A204.1 (cell line): ENCODE data around the gene NUCB1.
"Not testable (repeated sequence)": the region's sequence is repeated elsewhere in the genome, so short reads cannot be mapped to it uniquely, and the experiment has no call there.

Experiments used
- FAIRE-seq: peaks from 2 replicates; lab custom pipeline; 2012; peaks lifted over from hg19 to GRCh38; lab: Jason Lieb, UNC

NUCB1 gene

GRCh38 chr19:48874303-48875135 lies 25.6 kb upstream of the NUCB1 start:
- no peak for FAIRE-seq

- FAIRE-seq: not testable (repeated sequence)
These were observed 23.8 kb upstream of the NUCB1 start for GRCh38 chr19:48876043-48876981.

GRCh38 chr19:48877855-48878195 lies 22.3 kb upstream of the NUCB1 start:
- no peak for FAIRE-seq

GRCh38 chr19:48878196-48879024 lies 21.7 kb upstream of the NUCB1 start:
- no peak for FAIRE-seq

- no peak for FAIRE-seq
These were observed 21.0 kb upstream of the NUCB1 start for GRCh38 chr19:48879025-48879637.

- not testable (repeated sequence) for FAIRE-seq
These were observed 20.4 kb upstream of the NUCB1 start for GRCh38 chr19:48879696-48880095.

GRCh38 chr19:48881741-48882657 lies 18.1 kb upstream of the NUCB1 start:
- no peak for FAIRE-seq

- no peak for FAIRE-seq
These were observed 16.4 kb upstream of the NUCB1 start for GRCh38 chr19:48883726-48884125.

- no peak for FAIRE-seq
These were observed 12.1 kb upstream of the NUCB1 start for GRCh38 chr19:48887861-48888612.

- not testable (repeated sequence) for FAIRE-seq
These were observed 10.6 kb upstream of the NUCB1 start for GRCh38 chr19:48889496-48889895.

GRCh38 chr19:48890551-48890950 lies 9.6 kb upstream of the NUCB1 start:
- FAIRE-seq: no peak

GRCh38 chr19:48895226-48895625 lies 4.9 kb upstream of the NUCB1 start:
- FAIRE-seq: no peak

- FAIRE-seq: no peak
These were observed 3.9 kb upstream of the NUCB1 start for GRCh38 chr19:48896191-48896720.

GRCh38 chr19:48897181-48897580 lies 2.9 kb upstream of the NUCB1 start:
- FAIRE-seq: no peak

- not testable (repeated sequence) for FAIRE-seq
These were observed 744 bp upstream of the NUCB1 start for GRCh38 chr19:48899386-48899749.

- FAIRE-seq: peak; percentile 47
These were observed 630 bp downstream of the NUCB1 start for GRCh38 chr19:48900477-48901406.

- not testable (repeated sequence) for FAIRE-seq
These were observed 2.2 kb downstream of the NUCB1 start for GRCh38 chr19:48902291-48902690.

- not testable (repeated sequence) for FAIRE-seq
These were observed 3.7 kb downstream of the NUCB1 start for GRCh38 chr19:48903788-48904187.

GRCh38 chr19:48905664-48906063 lies 5.6 kb downstream of the NUCB1 start:
- FAIRE-seq: no peak
